Midbrain (tissue), 1 donor: ENCODE results near the gene ADH1B.
"Not testable (repeated sequence)": the region's sequence is repeated elsewhere in the genome, so short reads cannot be mapped to it uniquely, and the experiment has no call there.

ENCODE experiments used
- DNase-seq: peaks from one replicate; lab custom pipeline; 2025; lab: John Stamatoyannopoulos, UW

ADH1B gene

GRCh38 chr4:99324361-99324760 is 3.2 kb upstream of the ADH1B start:
- DNase-seq, result no peak

- DNase-seq, result no peak
Measured at GRCh38 chr4:99323756-99324155, 2.6 kb upstream of the ADH1B start.

- DNase-seq, result not testable (repeated sequence)
Measured at GRCh38 chr4:99317811-99318210, 3.4 kb downstream of the ADH1B start.

- no peak for DNase-seq
Measured at GRCh38 chr4:99317354-99317753, 3.8 kb downstream of the ADH1B start.

- no peak for DNase-seq
Measured at GRCh38 chr4:99315839-99316238, 5.4 kb downstream of the ADH1B start.

GRCh38 chr4:99314211-99314610 is 7.0 kb downstream of the ADH1B start:
- no peak for DNase-seq

GRCh38 chr4:99310389-99310788 is 10.8 kb downstream of the ADH1B start:
- no peak for DNase-seq

- DNase-seq, result no peak
Measured at GRCh38 chr4:99305638-99306400, 15.4 kb downstream of the ADH1B start.

- DNase-seq, result no peak
Measured at GRCh38 chr4:99301376-99302164, 19.6 kb downstream of the ADH1B start.

- no peak for DNase-seq
Measured at GRCh38 chr4:99300934-99301333, 20.3 kb downstream of the ADH1B start.

- DNase-seq, result no peak
Measured at GRCh38 chr4:99293357-99293756, 27.8 kb downstream of the ADH1B start.

- DNase-seq, result no peak
Measured at GRCh38 chr4:99290848-99291786, 30.1 kb downstream of the ADH1B start, which contains the start of gene ADH1A. ADH1A (minus strand) TSS chr4:99290985; CDS start chr4:99290914, 71 bp downstream.

GRCh38 chr4:99285387-99285786 is 35.8 kb downstream of the ADH1B start:
- DNase-seq, result no peak

GRCh38 chr4:99282731-99283130 is 38.5 kb downstream of the ADH1B start:
- DNase-seq, result no peak

- no peak for DNase-seq
Measured at GRCh38 chr4:99281261-99281660, 39.9 kb downstream of the ADH1B start.

- DNase-seq, result no peak
Measured at GRCh38 chr4:99276417-99276816, 44.8 kb downstream of the ADH1B start.

- DNase-seq, result no peak
Measured at GRCh38 chr4:99275885-99276284, 45.3 kb downstream of the ADH1B start.

- no peak for DNase-seq
Measured at GRCh38 chr4:99275050-99275449, 46.2 kb downstream of the ADH1B start.

- no peak for DNase-seq
Measured at GRCh38 chr4:99273704-99274103, 47.5 kb downstream of the ADH1B start.

GRCh38 chr4:99264927-99265326 is 56.3 kb downstream of the ADH1B start:
- no peak for DNase-seq
